ENCODE data around the gene TMOD3. TPM values are rescaled to one million over a fixed set of nuclear protein-coding genes. Genes with fewer than 3 reads are reported as not detected.

TMOD3 gene
- total and polyA plus RNA-seq, 2 of the 4 experiments (the other 2 are of a cell fraction) = 10.7 to 22.0 TPM

GRCh38 chr15:51809457-51809856 is 20.0 kb upstream of the TMOD3 start:
- no peak overlapping the region for H3K56ac ChIP-seq (ENCODE audit: extremely low read depth, insufficient read depth, low read length)
- no CpG with 5 or more reads among the region's 1 CpG for WGBS, 2 experiments (ENCODE audit: extremely low coverage in 2 of 2, insufficient read length in 1 of 2)
- POLR2A ChIA-PET (ENCODE audit: unreplicated experiment) = interaction anchor here (0.5 kb wide), 1 partner anchor 73 kb away, joined by 4 read pairs; no protein-coding TSS in a partner anchor
- no peak overlapping the region for H2AK5ac ChIP-seq (ENCODE audit: low read depth, low read length)
- H4K20me1 ChIP-seq (ENCODE audit: insufficient read depth, low read length) = no peaks in the 10 kb centered on the region; the same call in 1 of the 2 replicates
- no peaks in the 10 kb centered on the region for H3K4me1 ChIP-seq (ENCODE audit: control insufficient read depth, insufficient read depth, low read length)
- BruUV-seq (replicated peaks) = no TSS peak
- in situ Hi-C loops (cut with MboI; ENCODE audit: low sequenced_read_pairs) = no loop called here
- H2BK20ac ChIP-seq (ENCODE audit: low read depth, low read length) = no peak overlapping the region
- H4K5ac ChIP-seq (ENCODE audit: low read depth, low read length) = no peak overlapping the region
- no peak for ATAC-seq (ENCODE audit: low read depth)
- dilution Hi-C loops (cut with HindIII; ENCODE audit: low sequenced_read_pairs, unreplicated experiment) = no loop called here
- H2BK120ac ChIP-seq (ENCODE audit: low read depth, low read length) = no peak overlapping the region
- H3K9ac ChIP-seq (ENCODE audit: low read depth, low read length) = no peak overlapping the region
- H3K18ac ChIP-seq (ENCODE audit: low read depth, low read length) = no peak overlapping the region
- no peak overlapping the region for H2BK15ac ChIP-seq (ENCODE audit: low read depth, low read length)
- H3K36me3 ChIP-seq (ENCODE audit: control insufficient read depth, insufficient read depth, low read length) = peaks cover 4% of the 10 kb centered on the region; the same call in 1 of the 2 replicates
- H2BK5ac ChIP-seq (ENCODE audit: low read depth, low read length, poor library complexity, severe bottlenecking) = no peak overlapping the region
- CTCF ChIA-PET = no interaction called here
- no peak overlapping the region for H2AK9ac ChIP-seq (replicated peaks; ENCODE audit: low read depth, low read length, poor library complexity)
- H2AFZ ChIP-seq (replicated peaks; ENCODE audit: low read length, poor library complexity) = no peak overlapping the region
- no peaks in the 10 kb centered on the region for H3K9me3 ChIP-seq (ENCODE audit: control insufficient read depth, insufficient read depth, low read length)
- H3K4me3 ChIP-seq (ENCODE audit: insufficient read depth, low read depth, low read length) = no peak overlapping the region
- H3K4me2 ChIP-seq (ENCODE audit: low read depth, low read length) = no peak overlapping the region
- no peak overlapping the region for H3K27ac ChIP-seq (ENCODE audit: insufficient read depth, low read length)
- H3K79me1 ChIP-seq (ENCODE audit: low read depth in 1 of 2, low read length in 2 of 2) = no peaks in the 10 kb centered on the region
- no peak for DNase-seq
- no peaks in the 10 kb centered on the region for H3K27me3 ChIP-seq (ENCODE audit: control insufficient read depth, insufficient read depth, low read length)
- H4K8ac ChIP-seq (ENCODE audit: low read depth in 2 of 2, low read length in 2 of 2) = no peak overlapping the region
- H3K23ac ChIP-seq (ENCODE audit: low read depth, low read length) = no peak overlapping the region
- no peaks in the 10 kb centered on the region for H3K9me1 ChIP-seq (ENCODE audit: insufficient read depth, low read length)
- TF ChIP-seq USF2 (IDR thresholded peaks at IDR 0.05; ENCODE audit: low read depth, low read length) (no peak), RAD21 (IDR thresholded peaks at IDR 0.05; ENCODE audit: low read length) (no peak), MXI1 (IDR thresholded peaks at IDR 0.05; ENCODE audit: borderline replicate concordance, low read depth, low read length) (no peak), RFX5 (IDR thresholded peaks at IDR 0.05; ENCODE audit: low read depth, low read length) (no peak), CEBPB (IDR thresholded peaks at IDR 0.05; ENCODE audit: low read depth, low read length) (no peak), NFE2L2 (IDR thresholded peaks at IDR 0.05; ENCODE audit: low read depth, low read length) (no peak), SMC3 (IDR thresholded peaks at IDR 0.05; ENCODE audit: low read depth, low read length) (no peak), RCOR1 (IDR thresholded peaks at IDR 0.05; ENCODE audit: insufficient replicate concordance, low read length) (no peak), ELK1 (IDR thresholded peaks at IDR 0.05; ENCODE audit: borderline replicate concordance, low read depth, low read length) (no peak), CHD1 (IDR thresholded peaks at IDR 0.05; ENCODE audit: low read depth, low read length) (no peak), FOS (IDR thresholded peaks at IDR 0.05; ENCODE audit: low read depth, low read length) (no peak), POLR2A (IDR thresholded peaks at IDR 0.05; ENCODE audit: low read depth, low read length) (no peak), CTCF (conservative IDR thresholded peaks at IDR 0.05; ENCODE audit: low read depth, low read length) (no peak), MAFK (IDR thresholded peaks at IDR 0.05; ENCODE audit: low read depth, low read length) (no peak), MAZ (IDR thresholded peaks at IDR 0.05; ENCODE audit: borderline replicate concordance, low read depth, low read length) (no peak), BHLHE40 (IDR thresholded peaks at IDR 0.05; ENCODE audit: low read depth, low read length) (no peak)
- no peak overlapping the region for H4K91ac ChIP-seq (ENCODE audit: insufficient read depth, low read depth, low read length)
- intact Hi-C loops (cut with micrococcal nuclease) = no loop called here
- H3K14ac ChIP-seq (replicated peaks; ENCODE audit: low read depth, low read length) = no peak overlapping the region
- H3K4ac ChIP-seq (ENCODE audit: low read depth, low read length) = no peak overlapping the region

Data from IMR-90 (cell line).